ENCODE measurements around the gene BBX.

The BBX gene

DNA sequence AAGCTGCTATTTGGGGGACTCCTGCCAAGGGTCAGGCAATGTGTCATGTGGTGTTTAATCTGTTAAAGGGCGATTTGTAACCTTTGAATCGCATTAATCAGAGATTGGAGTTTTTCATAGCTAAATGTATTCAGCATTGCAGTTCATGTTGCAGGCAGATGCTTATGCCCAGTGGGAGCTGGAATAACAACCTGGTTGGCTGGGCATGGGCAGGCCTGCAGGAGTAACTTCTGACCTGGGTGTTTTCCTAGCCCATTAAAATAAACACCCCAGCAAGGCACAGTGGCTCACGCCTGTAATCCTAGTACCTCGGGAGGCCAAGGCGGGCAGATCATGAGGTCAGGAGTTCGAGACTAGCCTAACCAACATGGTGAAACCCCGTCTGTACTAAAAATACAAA, 268.7 kb downstream of the BBX start:
- Histone ChIP-seq H3K27me3 (ENCODE audit: insufficient read depth, poor library complexity, severe bottlenecking) (no peaks in the 10 kb centered on the region), H3K27ac (replicated peaks) (no peak overlapping the region), H3K4me3 (replicated peaks; ENCODE audit: insufficient read depth, low read length) (no peak overlapping the region)
- DNase-seq (ENCODE audit: low read depth in 1 of 2, low spot score in 1 of 2), result no peak
- TF ChIP-seq, protein P1, sequence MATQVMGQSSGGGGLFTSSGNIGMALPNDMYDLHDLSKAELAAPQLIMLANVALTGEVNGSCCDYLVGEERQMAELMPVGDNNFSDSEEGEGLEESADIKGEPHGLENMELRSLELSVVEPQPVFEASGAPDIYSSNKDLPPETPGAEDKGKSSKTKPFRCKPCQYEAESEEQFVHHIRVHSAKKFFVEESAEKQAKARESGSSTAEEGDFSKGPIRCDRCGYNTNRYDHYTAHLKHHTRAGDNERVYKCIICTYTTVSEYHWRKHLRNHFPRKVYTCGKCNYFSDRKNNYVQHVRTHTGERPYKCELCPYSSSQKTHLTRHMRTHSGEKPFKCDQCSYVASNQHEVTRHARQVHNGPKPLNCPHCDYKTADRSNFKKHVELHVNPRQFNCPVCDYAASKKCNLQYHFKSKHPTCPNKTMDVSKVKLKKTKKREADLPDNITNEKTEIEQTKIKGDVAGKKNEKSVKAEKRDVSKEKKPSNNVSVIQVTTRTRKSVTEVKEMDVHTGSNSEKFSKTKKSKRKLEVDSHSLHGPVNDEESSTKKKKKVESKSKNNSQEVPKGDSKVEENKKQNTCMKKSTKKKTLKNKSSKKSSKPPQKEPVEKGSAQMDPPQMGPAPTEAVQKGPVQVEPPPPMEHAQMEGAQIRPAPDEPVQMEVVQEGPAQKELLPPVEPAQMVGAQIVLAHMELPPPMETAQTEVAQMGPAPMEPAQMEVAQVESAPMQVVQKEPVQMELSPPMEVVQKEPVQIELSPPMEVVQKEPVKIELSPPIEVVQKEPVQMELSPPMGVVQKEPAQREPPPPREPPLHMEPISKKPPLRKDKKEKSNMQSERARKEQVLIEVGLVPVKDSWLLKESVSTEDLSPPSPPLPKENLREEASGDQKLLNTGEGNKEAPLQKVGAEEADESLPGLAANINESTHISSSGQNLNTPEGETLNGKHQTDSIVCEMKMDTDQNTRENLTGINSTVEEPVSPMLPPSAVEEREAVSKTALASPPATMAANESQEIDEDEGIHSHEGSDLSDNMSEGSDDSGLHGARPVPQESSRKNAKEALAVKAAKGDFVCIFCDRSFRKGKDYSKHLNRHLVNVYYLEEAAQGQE (IDR thresholded peaks at IDR 0.05; ENCODE audit: insufficient replicate concordance, low read depth), result no peak
- TF ChIP-seq GABPA (IDR thresholded peaks at IDR 0.05; ENCODE audit: low read depth), result no peak
- no peak for TF ChIP-seq POLR2AphosphoS5 (IDR thresholded peaks at IDR 0.05; ENCODE audit: low read depth)
- TF ChIP-seq, protein P2, sequence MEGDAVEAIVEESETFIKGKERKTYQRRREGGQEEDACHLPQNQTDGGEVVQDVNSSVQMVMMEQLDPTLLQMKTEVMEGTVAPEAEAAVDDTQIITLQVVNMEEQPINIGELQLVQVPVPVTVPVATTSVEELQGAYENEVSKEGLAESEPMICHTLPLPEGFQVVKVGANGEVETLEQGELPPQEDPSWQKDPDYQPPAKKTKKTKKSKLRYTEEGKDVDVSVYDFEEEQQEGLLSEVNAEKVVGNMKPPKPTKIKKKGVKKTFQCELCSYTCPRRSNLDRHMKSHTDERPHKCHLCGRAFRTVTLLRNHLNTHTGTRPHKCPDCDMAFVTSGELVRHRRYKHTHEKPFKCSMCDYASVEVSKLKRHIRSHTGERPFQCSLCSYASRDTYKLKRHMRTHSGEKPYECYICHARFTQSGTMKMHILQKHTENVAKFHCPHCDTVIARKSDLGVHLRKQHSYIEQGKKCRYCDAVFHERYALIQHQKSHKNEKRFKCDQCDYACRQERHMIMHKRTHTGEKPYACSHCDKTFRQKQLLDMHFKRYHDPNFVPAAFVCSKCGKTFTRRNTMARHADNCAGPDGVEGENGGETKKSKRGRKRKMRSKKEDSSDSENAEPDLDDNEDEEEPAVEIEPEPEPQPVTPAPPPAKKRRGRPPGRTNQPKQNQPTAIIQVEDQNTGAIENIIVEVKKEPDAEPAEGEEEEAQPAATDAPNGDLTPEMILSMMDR (IDR thresholded peaks at IDR 0.05; ENCODE audit: insufficient read depth, low read length), result no peak
- no peak for TF ChIP-seq SPI1 (IDR thresholded peaks at IDR 0.05; ENCODE audit: borderline replicate concordance, low read depth)

DNA sequence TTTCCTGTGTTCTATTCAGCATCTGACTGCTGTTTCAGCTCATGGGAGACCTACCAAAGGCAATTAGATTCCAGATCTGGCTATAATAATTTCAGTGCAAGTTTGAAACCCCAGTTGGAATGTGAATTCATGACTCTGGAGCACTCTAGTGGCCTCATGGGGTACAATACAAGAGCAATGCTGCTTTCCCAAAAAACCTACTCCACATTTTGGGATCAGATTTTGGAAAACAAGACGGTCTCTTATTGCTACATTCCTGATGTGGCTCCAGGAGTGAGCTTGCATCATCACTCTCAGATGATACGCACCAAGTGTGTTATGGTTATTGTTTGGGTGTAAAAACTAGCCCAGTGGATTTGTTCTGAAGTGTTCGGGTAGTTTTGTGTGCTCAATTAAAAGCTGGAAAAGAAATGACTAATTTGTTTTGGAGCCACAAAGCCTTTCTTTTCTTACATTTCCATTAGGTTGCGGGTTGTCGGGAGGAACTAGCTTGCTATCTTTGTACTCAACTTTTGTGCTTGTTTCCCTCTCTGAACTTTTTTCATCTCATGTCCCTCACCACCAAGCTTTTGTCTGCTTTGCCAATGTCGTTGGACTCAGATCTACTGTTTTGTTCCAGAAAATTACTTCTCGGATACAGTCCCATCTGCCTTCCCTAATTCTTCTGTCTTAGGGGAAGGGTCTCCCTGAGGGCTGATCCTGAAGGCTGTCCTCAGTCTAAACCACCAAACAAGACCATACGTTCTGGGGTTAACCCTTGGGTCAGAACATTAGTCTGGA, 272.1 kb downstream of the BBX start:
- TF ChIP-seq, protein P2 (IDR thresholded peaks at IDR 0.05; ENCODE audit: insufficient read depth, low read length), result no peak
- TF ChIP-seq POLR2AphosphoS5 (IDR thresholded peaks at IDR 0.05; ENCODE audit: low read depth) (no peak), SPI1 (IDR thresholded peaks at IDR 0.05; ENCODE audit: borderline replicate concordance, low read depth) (no peak), GABPA (IDR thresholded peaks at IDR 0.05; ENCODE audit: low read depth) (no peak)
- TF ChIP-seq, protein P1 (IDR thresholded peaks at IDR 0.05; ENCODE audit: insufficient replicate concordance, low read depth), result no peak
- no peak overlapping the region for H3K27ac ChIP-seq (replicated peaks)
- no peak for DNase-seq (ENCODE audit: low read depth in 1 of 2, low spot score in 1 of 2)
- H3K4me3 ChIP-seq (replicated peaks; ENCODE audit: insufficient read depth, low read length), result no peak overlapping the region
- no peaks in the 10 kb centered on the region for H3K27me3 ChIP-seq (ENCODE audit: insufficient read depth, poor library complexity, severe bottlenecking)

DNA sequence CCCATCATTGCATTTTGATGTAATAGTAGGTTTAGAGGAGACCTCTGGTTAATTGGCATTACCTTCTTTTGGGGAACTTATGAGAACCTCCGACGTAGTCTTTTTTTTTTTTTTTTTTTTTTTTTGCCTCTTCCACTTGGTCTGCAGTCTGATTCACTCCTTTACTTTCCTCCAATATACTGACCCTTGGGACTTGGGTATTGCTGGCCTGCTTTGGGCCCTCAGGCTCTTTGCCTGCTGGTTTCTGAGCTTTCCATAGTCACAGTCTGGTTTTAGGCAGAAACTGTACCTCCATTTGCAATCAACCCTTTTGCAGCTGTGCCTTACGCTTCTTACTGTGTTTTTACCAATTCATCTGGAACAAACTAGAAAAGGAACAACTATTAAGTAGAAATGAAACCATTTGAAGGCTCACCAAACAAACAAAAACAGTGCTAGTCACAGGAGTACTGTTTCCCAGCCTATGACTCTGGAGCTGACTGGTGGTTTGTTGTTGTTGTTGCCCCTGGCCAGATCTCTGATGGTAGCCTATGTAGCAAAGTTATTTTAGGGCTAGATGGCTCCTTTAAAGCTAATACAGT, 272.8 kb downstream of the BBX start:
- TF ChIP-seq, protein P2 (IDR thresholded peaks at IDR 0.05; ENCODE audit: insufficient read depth, low read length), result no peak
- TF ChIP-seq, protein P1 (IDR thresholded peaks at IDR 0.05; ENCODE audit: insufficient replicate concordance, low read depth), result no peak
- TF ChIP-seq POLR2AphosphoS5 (IDR thresholded peaks at IDR 0.05; ENCODE audit: low read depth) (no peak), SPI1 (IDR thresholded peaks at IDR 0.05; ENCODE audit: borderline replicate concordance, low read depth) (no peak), GABPA (IDR thresholded peaks at IDR 0.05; ENCODE audit: low read depth) (no peak)
- Histone ChIP-seq H3K4me3 (replicated peaks; ENCODE audit: insufficient read depth, low read length) (no peak overlapping the region), H3K27me3 (ENCODE audit: insufficient read depth, poor library complexity, severe bottlenecking) (no peaks in the 10 kb centered on the region), H3K27ac (replicated peaks) (no peak overlapping the region)
- no peak for DNase-seq (ENCODE audit: low read depth in 1 of 2, low spot score in 1 of 2)
